HEK293 (cell line): ENCODE data around the gene GID4.

Source experiments
- REST ChIP-seq: fragments of 450-650 bp; formaldehyde crosslinking; IDR thresholded peaks from 2 replicates; pipeline ENCODE4 v1.5.1; 2016; ENCODE audit warnings: missing biosample characterization, missing genetic modification characterization
- ZEB2 ChIP-seq: fragments of 450-650 bp; formaldehyde crosslinking; IDR thresholded peaks from 2 replicates; pipeline ENCODE4 v1.5.1; 2016; ENCODE audit warnings: missing biosample characterization, missing genetic modification characterization
- ZNF121 ChIP-seq: fragments of 450-650 bp; formaldehyde crosslinking; IDR thresholded peaks from 2 replicates; pipeline ENCODE4 v1.5.1; 2016; ENCODE audit warnings: missing biosample characterization, missing genetic modification characterization
- ZNF169 ChIP-seq: fragments of 450-650 bp; formaldehyde crosslinking; IDR thresholded peaks from 2 replicates; pipeline ENCODE4 v1.5.1; 2016; ENCODE audit warnings: missing biosample characterization, missing genetic modification characterization
- ZNF350 ChIP-seq: fragments of 450-650 bp; formaldehyde crosslinking; IDR thresholded peaks from 2 replicates; pipeline ENCODE4 v1.5.0; 2017; ENCODE audit warnings: missing biosample characterization, mild to moderate bottlenecking, missing genetic modification characterization
- ZNF596 ChIP-seq: fragments of 450-650 bp; IDR thresholded peaks from 2 replicates; pipeline ENCODE4 v1.5.0; 2018; ENCODE audit warnings: missing biosample characterization, mild to moderate bottlenecking, missing genetic modification characterization, moderate library complexity
- TF ChIP-seq, protein P1 (sequence below): IDR thresholded peaks from 2 replicates; pipeline ENCODE4 v1.6.1; 2011; ENCODE audit warnings: mild to moderate bottlenecking, low read depth, low read length, borderline replicate concordance
- TF ChIP-seq, protein P2 (sequence below): fragments of 450-650 bp; formaldehyde crosslinking; IDR thresholded peaks from 2 replicates; pipeline ENCODE4 v1.5.1; 2016; ENCODE audit warnings: missing biosample characterization, missing genetic modification characterization
- TF ChIP-seq, protein P3 (sequence below): fragments of 450-650 bp; formaldehyde crosslinking; IDR thresholded peaks from 2 replicates; pipeline ENCODE4 v1.5.1; 2016; ENCODE audit warnings: missing biosample characterization, missing genetic modification characterization, low read depth
- TF ChIP-seq, protein P4 (sequence below): fragments of 450-650 bp; IDR thresholded peaks from 2 replicates; pipeline ENCODE4 v1.5.1; 2018; ENCODE audit warnings: missing biosample characterization, missing genetic modification characterization

DNA sequence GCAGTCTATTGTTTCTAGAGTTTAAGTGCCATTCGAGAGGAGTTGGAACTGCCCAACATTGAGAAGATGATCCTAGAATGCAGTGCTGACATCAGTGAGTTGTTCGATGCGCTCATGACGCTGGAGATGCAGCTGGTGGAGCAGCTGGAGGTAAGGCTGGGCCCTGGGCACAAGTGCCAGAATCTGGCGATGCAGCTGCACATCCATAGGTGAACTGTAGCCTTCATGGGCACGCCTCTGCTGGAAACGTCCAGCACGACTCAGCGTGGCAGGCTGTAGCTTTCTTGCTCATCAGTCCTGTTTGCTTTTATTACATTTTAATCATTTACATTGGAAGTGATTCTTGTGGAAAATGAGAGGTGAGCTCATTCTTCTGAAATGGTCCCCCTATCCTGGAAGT lies 34.9 kb upstream of the GID4 start:
- TF ChIP-seq ZNF596 (tag by site-specific recombination) (no peak), ZNF169 (tag by site-specific recombination) (no peak), ZEB2 (tag by site-specific recombination) (no peak), ZNF121 (no peak), REST (tag by site-specific recombination) (no peak), ZNF350 (tag by site-specific recombination) (no peak)
- TF ChIP-seq, protein P1, sequence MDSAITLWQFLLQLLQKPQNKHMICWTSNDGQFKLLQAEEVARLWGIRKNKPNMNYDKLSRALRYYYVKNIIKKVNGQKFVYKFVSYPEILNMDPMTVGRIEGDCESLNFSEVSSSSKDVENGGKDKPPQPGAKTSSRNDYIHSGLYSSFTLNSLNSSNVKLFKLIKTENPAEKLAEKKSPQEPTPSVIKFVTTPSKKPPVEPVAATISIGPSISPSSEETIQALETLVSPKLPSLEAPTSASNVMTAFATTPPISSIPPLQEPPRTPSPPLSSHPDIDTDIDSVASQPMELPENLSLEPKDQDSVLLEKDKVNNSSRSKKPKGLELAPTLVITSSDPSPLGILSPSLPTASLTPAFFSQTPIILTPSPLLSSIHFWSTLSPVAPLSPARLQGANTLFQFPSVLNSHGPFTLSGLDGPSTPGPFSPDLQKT: no peak
- TF ChIP-seq, protein P2, sequence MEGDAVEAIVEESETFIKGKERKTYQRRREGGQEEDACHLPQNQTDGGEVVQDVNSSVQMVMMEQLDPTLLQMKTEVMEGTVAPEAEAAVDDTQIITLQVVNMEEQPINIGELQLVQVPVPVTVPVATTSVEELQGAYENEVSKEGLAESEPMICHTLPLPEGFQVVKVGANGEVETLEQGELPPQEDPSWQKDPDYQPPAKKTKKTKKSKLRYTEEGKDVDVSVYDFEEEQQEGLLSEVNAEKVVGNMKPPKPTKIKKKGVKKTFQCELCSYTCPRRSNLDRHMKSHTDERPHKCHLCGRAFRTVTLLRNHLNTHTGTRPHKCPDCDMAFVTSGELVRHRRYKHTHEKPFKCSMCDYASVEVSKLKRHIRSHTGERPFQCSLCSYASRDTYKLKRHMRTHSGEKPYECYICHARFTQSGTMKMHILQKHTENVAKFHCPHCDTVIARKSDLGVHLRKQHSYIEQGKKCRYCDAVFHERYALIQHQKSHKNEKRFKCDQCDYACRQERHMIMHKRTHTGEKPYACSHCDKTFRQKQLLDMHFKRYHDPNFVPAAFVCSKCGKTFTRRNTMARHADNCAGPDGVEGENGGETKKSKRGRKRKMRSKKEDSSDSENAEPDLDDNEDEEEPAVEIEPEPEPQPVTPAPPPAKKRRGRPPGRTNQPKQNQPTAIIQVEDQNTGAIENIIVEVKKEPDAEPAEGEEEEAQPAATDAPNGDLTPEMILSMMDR: no peak
- TF ChIP-seq, protein P3, sequence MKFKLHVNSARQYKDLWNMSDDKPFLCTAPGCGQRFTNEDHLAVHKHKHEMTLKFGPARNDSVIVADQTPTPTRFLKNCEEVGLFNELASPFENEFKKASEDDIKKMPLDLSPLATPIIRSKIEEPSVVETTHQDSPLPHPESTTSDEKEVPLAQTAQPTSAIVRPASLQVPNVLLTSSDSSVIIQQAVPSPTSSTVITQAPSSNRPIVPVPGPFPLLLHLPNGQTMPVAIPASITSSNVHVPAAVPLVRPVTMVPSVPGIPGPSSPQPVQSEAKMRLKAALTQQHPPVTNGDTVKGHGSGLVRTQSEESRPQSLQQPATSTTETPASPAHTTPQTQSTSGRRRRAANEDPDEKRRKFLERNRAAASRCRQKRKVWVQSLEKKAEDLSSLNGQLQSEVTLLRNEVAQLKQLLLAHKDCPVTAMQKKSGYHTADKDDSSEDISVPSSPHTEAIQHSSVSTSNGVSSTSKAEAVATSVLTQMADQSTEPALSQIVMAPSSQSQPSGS (tag by site-specific recombination): no peak
- TF ChIP-seq, protein P4, sequence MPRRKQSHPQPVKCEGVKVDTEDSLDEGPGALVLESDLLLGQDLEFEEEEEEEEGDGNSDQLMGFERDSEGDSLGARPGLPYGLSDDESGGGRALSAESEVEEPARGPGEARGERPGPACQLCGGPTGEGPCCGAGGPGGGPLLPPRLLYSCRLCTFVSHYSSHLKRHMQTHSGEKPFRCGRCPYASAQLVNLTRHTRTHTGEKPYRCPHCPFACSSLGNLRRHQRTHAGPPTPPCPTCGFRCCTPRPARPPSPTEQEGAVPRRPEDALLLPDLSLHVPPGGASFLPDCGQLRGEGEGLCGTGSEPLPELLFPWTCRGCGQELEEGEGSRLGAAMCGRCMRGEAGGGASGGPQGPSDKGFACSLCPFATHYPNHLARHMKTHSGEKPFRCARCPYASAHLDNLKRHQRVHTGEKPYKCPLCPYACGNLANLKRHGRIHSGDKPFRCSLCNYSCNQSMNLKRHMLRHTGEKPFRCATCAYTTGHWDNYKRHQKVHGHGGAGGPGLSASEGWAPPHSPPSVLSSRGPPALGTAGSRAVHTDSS (tag by site-specific recombination): no peak
